Tibial nerve (tissue), 4 donors: ENCODE results near the gene SMIM31. TPM values are rescaled to one million over a fixed set of nuclear protein-coding genes. Genes with fewer than 3 reads are reported as not detected.
A peak's percentile ranks its signal among the peaks of the same experiment; 100 is the strongest.

ENCODE experiments used
- DNase-seq, 2 donors: peaks; one replicate each; pipeline ENCODE4 v3.0.0-alpha.2; 2019; ENCODE audit warnings: low spot score in 2 of 2
- H3K27ac ChIP-seq, 4 donors: fragments of 200-600 bp; sonication (generic) in 3 of 4; one replicate each; pipeline ENCODE4 v1.5.1; 2017 to 2019; ENCODE audit warnings: mild to moderate bottlenecking in 1 of 4
- H3K27me3 ChIP-seq, 2 donors: fragments of 200-600 bp; sonication (generic) in 1 of 2; one replicate each; pipeline versions ENCODE4 v1.5.1 to v1.6.0; 2017 to 2019
- H3K36me3 ChIP-seq, 3 donors: fragments of 200-600 bp; sonication (generic); one replicate each; pipeline ENCODE4 v1.5.1; 2018 to 2019
- H3K4me1 ChIP-seq, 4 donors: fragments of 200-600 bp; sonication (generic) in 3 of 4; one replicate each; pipeline ENCODE4 v1.5.1; 2017 to 2019
- H3K4me3 ChIP-seq, 4 donors: fragments of 200-600 bp; sonication (generic) in 3 of 4; one replicate each; pipeline ENCODE4 v1.5.1; 2017 to 2019; ENCODE audit warnings: mild to moderate bottlenecking in 1 of 4, moderate library complexity in 1 of 4
- H3K9me3 ChIP-seq, 4 donors: fragments of 200-600 bp; sonication (generic) in 3 of 4; one replicate each; pipeline ENCODE4 v1.5.1; 2017 to 2019
- CTCF ChIP-seq, 5 experiments: fragments of 200-600 bp in 3 of 5; fragments of 450-650 bp in 2 of 5; sonication (generic) in 3 of 5; IDR thresholded peaks; one replicate each; pipeline ENCODE4 v1.5.1; 2016 to 2019; ENCODE audit warnings: antibody characterized with exemption in 5 of 5, mild to moderate bottlenecking in 3 of 5, moderate library complexity in 2 of 5
- EP300 ChIP-seq, 2 donors: sonication (generic); formaldehyde crosslinking; IDR thresholded peaks; one replicate each; pipeline ENCODE4 v1.6.1; 2017; ENCODE audit warnings: antibody characterized with exemption in 2 of 2, mild to moderate bottlenecking in 1 of 2
- POLR2A ChIP-seq, 2 donors: fragments of 450-650 bp; IDR thresholded peaks; one replicate each; pipeline ENCODE4 v1.6.1; 2017; ENCODE audit warnings: antibody characterized with exemption in 2 of 2, mild to moderate bottlenecking in 2 of 2, moderate library complexity in 2 of 2
- WGBS, 2 donors: methylation state at CpG; one replicate each; pipeline ENCODE4 v1.1.5; 2018; 5-methylcytosine and 5-hydroxymethylcytosine counted together
- total RNA-seq, 4 donors: library from RNA; depleted of rRNA; stranded (reverse); fragments of >200 nt; gene quantifications; one replicate each; pipeline ENCODE4 v1.1.0, GENCODE V29; 2016

SMIM31 gene
- total RNA-seq: not detected

GRCh38 chr4:164753873-164754488 lies at the start of gene SMIM31:
TSS of gene SMIM31 (plus strand) at chr4:164754131. CDS start at chr4:164770444, 16,313 bp downstream.
- no peak for DNase-seq
- H3K9me3 ChIP-seq: peaks cover 0 to 13% (median 0%) of the 10 kb centered on the region in 4 donors

GRCh38 chr4:164706675-164707074 lies 47.3 kb upstream of the SMIM31 start:
- no peak for DNase-seq
- TF ChIP-seq CTCF (IDR thresholded peaks at IDR 0.05): no peak
- no peak for TF ChIP-seq POLR2A (IDR thresholded peaks at IDR 0.05)
- no peak for TF ChIP-seq EP300 (IDR thresholded peaks at IDR 0.05)
- 59 to 61% methylated on average over 4 of the region's 4 CpGs for WGBS, 2 donors

More at GRCh38 chr4:164753873-164754488, at the start of gene SMIM31:
- Histone ChIP-seq H3K36me3 (no peaks in the 10 kb centered on the region), H3K27me3 (no peaks in the 10 kb centered on the region), H3K4me1 (no peaks in the 10 kb centered on the region), H3K4me3 (no peak within 1 kb of the TSS), H3K27ac (peak within 1 kb of the TSS in 1 of 4 donors; percentile 12)
- no peak for TF ChIP-seq EP300 (IDR thresholded peaks at IDR 0.05)
- WGBS, 2 donors: 63 to 69% methylated on average over 7 of the region's 7 CpGs

GRCh38 chr4:164716901-164717300 lies 37.0 kb upstream of the SMIM31 start:
- Histone ChIP-seq H3K9me3 (no peaks in the 10 kb centered on the region), H3K36me3 (no peaks in the 10 kb centered on the region), H3K4me1 (no peaks in the 10 kb centered on the region), H3K27ac (no peak overlapping the region), H3K4me3 (no peak overlapping the region), H3K27me3 (no peaks in the 10 kb centered on the region)
- WGBS, 2 donors: 57 to 67% methylated on average over 3 of the region's 3 CpGs
- TF ChIP-seq CTCF (IDR thresholded peaks at IDR 0.05) (no peak), EP300 (IDR thresholded peaks at IDR 0.05) (no peak)
- DNase-seq: no peak

More at GRCh38 chr4:164706675-164707074, 47.3 kb upstream of the SMIM31 start:
- Histone ChIP-seq H3K27me3 (no peaks in the 10 kb centered on the region), H3K27ac (no peak overlapping the region), H3K4me3 (no peak overlapping the region), H3K9me3 (no peaks in the 10 kb centered on the region), H3K4me1 (no peaks in the 10 kb centered on the region), H3K36me3 (no peaks in the 10 kb centered on the region)

DNA sequence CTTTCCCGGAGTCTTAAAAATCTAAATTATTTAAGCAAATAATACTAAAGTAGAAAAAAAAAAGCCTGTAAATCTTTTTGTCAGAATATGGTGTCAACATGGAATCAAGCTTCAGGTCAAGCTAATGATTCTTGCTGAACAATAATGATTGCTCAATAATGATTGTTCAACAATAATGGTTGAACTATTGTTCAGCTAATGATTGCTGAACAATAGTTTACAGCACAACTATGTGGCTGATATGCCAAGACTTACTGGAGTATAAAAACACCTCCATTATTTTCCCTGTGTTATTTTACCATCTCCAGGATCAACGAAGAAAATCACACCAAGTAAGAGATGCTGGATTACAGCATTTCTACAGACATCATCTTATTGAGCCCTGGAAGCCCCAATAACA lies 35.1 kb upstream of the SMIM31 start:
- DNase-seq: no peak
- WGBS, 2 donors: 91 to 97% methylated on average over 2 of the region's 2 CpGs

DNA sequence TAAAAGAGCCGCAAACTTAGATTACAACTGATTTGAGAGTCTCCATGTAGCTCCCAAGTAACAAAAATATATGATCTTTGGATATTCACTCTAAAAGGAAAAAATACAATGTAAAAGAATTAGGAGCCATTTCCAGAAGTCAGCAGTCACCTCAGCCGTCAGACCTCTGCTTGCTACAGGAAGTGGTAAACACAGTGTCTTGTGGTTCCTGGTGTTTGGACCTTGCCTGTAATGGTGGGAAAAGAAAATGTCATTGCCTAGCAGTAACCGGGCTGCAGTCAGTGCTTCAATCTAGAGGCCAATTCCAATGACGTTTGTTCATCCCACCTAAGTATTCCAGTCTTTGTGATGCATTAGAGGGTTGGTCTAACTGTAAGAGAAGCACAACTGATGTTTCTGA lies 28.9 kb upstream of the SMIM31 start:
- H3K27ac ChIP-seq: no peak overlapping the region

More for the DNA sequence above, 35.1 kb upstream of the SMIM31 start:
- Histone ChIP-seq H3K4me1 (no peaks in the 10 kb centered on the region), H3K9me3 (no peaks in the 10 kb centered on the region), H3K27me3 (no peaks in the 10 kb centered on the region), H3K36me3 (no peaks in the 10 kb centered on the region), H3K4me3 (no peak overlapping the region), H3K27ac (no peak overlapping the region)
- TF ChIP-seq CTCF (IDR thresholded peaks at IDR 0.05) (no peak), POLR2A (IDR thresholded peaks at IDR 0.05) (no peak), EP300 (IDR thresholded peaks at IDR 0.05) (no peak)

More for the DNA sequence above, 28.9 kb upstream of the SMIM31 start:
- TF ChIP-seq CTCF (IDR thresholded peaks at IDR 0.05) (no peak), EP300 (IDR thresholded peaks at IDR 0.05) (no peak), POLR2A (IDR thresholded peaks at IDR 0.05) (no peak)
- Histone ChIP-seq H3K9me3 (no peaks in the 10 kb centered on the region), H3K4me1 (no peaks in the 10 kb centered on the region), H3K27me3 (no peaks in the 10 kb centered on the region), H3K36me3 (no peaks in the 10 kb centered on the region), H3K4me3 (no peak overlapping the region)
- no peak for DNase-seq
- WGBS, 2 donors: 78 to 83% methylated on average over 4 of the region's 4 CpGs
